Renal cortical epithelial cell (primary cell): ENCODE data around the gene RBM38. TPM values are rescaled to one million over a fixed set of nuclear protein-coding genes. Genes with fewer than 3 reads are reported as not detected.

Experiments
- DNase-seq: peaks from one replicate; pipeline ENCODE4 v3.0.0-alpha.2; 2011; ENCODE audit warnings: low read depth
- total RNA-seq: library from RNA; depleted of rRNA; stranded (reverse); fragments of >200 nt; gene quantifications from 2 replicates; pipeline ENCODE4 v1.2.3, GENCODE V29; 2014

Gene RBM38
- total RNA-seq, 1 donor from 2014 or later = 14.8 TPM

DNA sequence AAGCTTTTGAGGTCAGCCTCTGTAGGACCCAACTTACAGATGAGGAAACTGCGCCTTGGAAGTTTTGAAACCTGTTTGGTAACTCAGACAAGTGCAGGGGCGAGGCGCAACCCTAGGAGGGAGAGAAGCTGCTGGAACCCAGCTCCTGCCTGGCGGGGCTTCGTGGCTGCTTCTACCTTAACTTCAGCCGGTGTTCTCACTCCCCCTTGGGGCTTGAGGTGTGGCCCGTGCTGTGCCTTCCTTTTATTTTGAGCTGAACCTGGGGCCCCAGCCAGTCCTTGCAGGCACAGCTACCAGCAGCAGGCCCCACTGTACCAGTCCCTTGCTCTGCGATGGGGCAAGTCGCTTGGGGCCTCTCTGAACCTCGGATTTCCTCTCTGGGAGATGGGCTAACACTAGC lies 12.0 kb downstream of the RBM38 start:
- DNase-seq = no peak

GRCh38 chr20:57404006-57404405 lies 12.8 kb downstream of the RBM38 start:
- DNase-seq = no peak

DNA sequence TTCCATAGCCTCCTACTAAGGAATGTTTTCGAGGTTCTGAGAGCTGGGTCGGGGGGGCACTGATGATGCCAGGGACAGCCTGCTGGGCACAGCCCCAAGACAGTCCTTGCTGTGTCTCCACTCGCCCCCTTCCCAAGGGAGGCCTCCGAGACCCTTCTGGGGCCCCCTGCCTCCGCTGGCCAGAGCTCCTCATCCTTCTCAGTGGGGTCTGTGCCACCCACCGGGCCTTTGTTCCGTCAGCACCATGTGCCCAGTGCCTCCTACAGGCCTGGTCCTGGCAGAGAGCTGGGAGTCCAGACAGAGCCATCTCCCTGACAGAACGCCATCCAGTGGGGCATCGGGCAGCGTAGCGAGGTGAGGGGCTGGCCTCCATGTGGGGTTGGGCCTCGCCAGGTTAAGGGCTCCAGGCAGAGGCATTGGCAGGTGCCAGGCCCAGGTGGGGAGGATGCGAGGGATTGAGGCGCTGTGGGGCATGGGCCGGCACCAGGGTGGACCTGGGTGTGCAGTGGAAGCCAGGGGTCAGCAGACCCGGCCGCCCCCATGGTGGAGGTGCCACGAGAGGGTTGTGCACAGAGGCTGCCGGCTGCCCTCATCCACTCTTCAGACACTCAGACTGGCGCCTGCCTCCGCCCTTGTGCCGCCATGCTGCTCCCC lies 13.3 kb downstream of the RBM38 start:
- DNase-seq = no peak

DNA sequence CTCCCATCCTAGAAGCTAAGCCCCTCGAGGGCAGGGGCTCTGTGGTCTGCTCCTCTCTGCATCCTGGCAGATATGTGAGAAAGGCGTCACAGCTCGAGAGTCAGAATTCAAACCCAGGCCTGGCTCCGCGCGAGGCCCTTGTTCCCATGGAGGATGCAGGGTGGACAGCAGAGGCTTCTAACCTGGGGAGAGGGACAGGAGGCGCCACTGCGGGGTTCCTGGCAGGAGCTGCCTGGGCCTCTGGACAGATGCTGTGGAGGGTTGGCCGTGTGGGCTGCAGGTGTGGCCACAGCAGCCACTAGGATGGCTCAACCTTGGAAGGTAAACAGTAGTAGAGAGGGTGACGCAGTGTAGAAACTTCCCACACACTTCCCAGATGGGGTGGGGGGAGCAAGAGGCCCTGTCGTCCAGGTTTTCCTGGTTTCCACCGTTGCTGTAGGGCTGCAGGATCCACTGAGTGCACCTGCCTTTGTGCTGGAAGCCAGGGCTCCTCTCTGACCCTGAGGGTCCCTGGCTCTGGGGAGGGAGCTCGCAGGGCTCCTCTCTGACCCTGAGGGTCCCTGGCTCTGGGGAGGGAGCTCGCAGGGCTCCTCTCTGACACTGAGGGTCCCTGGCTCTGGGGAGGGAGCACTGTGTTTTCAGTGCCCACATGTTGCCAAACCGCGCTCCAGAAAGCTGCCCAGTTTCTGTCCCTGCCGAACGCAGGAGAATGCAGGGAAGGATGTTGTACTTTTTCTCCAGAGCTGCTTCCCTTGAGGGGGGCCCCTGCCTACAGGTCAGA lies 14.2 kb downstream of the RBM38 start:
- DNase-seq = no peak

DNA sequence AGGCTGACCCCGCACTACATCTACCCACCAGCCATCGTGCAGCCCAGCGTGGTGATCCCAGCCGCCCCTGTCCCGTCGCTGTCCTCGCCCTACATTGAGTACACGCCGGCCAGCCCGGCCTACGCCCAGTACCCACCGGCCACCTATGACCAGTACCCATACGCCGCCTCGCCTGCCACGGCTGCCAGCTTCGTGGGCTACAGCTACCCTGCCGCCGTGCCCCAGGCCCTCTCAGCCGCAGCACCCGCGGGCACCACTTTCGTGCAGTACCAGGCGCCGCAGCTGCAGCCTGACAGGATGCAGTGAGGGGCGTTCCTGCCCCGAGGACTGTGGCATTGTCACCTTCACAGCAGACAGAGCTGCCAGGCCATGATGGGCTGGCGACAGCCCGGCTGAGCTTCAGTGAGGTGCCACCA lies 16.4 kb downstream of the RBM38 start:
- DNase-seq = no peak

DNA sequence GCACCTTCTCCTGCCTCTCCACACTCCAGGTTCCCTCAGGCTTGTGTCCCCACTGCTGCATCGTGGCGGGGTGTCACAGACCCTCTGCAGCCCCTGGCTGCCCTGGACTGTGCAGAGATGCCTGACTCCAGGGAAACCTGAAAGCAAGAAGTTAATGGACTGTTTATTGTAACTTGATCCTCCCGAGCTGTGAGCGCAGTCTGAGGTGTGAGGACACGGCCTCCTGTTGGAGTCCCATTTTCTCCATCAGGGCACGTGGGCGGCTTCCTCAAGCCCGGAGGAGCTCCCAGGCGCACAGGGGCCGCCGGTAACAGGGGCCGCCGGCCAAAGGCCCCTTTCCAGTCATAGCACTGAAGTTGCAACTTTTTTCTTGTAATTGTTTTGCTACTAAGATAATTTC lies 16.9 kb downstream of the RBM38 start:
- no peak for DNase-seq

DNA sequence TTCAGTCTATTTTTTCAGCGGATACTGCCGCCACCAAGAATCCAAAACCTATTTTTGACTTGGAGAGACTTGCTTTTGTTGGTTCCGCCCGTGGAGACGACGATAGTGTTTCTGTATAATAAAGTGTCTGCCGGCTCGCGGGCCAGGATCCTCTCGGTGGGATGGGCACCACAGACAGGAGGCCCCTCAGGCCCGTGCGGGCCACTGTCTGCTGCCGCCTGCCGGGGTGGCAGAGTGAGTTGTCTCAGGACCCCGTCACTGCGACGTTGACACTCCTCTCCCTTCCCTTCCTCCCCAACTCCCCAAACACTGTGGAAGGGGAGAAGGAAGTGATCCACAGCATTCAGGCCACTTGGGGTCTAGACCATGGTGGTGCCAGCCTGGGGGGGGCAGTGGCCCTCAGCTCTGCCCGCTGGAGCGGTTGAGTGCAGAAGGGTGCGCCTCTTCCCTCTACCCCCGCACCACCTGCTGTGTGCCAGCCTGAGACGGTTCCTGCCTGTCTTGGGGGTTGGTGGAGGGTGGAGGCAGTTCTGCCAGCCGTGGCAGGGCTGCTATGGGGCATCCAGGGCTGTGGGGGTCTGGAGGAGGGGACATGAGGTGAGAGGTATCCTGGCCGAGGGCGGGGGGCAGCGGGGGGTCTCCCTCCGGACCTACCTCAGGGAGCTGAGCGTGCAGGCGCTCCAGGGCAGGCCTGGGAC lies 17.5 kb downstream of the RBM38 start:
- no peak for DNase-seq

- DNase-seq = no peak
Observed at GRCh38 chr20:57409316-57409671, 18.1 kb downstream of the RBM38 start.

- DNase-seq = no peak
Observed at GRCh38 chr20:57409672-57410397, 18.6 kb downstream of the RBM38 start.

- no peak for DNase-seq
Observed at GRCh38 chr20:57410398-57410920, 19.3 kb downstream of the RBM38 start.

DNA sequence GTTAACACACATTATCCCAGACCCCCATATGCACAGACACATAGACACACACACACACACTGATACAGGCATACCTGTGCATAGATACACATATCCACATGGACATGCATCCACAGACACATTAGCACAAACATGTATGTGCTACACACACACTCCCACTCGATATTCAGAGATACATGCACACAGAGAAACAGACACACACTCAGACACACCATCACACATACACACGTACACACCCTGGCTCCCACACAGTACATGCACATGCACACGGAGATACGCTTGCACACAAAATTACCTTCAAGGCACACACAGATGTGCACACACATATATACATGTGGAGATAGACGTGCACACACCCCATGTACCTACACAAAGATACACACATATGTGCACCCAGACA lies 19.7 kb downstream of the RBM38 start:
- DNase-seq = no peak

DNA sequence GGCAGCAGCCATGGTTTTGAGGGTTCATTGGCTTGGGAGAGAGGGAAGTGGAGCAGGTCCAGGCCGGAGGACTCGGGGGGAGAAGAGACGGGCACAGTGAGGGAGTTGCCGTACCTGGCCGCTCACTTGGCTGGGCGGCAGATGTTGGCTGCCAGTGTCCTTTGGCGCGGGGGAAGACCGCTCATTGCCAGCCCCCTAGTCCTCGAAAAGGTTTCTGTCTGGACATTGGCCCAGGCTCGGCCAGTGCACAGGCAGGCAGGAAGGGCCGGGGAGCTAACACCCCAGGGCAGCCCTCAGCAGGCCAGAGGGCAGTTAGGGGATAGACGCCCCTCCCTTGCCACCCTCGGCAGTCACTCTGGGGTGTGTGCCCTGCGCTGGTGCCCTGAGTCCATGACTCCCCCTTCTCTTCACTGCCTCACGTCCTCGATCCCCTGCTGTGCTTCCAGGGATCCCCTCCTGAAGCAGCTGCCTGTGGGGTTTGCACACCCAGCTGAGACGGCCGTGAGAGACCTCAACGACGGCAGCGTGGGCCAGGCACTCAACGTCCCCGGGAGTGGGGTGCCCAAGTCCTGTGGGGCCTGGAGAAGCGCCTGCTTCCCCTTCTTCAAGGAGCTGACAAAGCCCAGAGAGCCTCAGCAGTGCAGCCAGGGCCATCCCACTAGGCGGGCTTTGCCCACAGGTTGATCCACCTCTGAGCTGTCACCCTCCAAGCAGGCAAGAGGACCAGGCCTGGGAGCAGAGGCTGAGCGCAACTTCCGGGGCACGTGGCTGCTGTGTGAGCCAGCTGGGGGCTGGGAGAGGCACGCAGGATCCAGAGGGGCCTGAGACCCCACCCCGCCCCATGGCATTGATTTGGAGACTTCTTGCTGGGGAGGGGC lies 20.4 kb downstream of the RBM38 start:
- no peak for DNase-seq

DNA sequence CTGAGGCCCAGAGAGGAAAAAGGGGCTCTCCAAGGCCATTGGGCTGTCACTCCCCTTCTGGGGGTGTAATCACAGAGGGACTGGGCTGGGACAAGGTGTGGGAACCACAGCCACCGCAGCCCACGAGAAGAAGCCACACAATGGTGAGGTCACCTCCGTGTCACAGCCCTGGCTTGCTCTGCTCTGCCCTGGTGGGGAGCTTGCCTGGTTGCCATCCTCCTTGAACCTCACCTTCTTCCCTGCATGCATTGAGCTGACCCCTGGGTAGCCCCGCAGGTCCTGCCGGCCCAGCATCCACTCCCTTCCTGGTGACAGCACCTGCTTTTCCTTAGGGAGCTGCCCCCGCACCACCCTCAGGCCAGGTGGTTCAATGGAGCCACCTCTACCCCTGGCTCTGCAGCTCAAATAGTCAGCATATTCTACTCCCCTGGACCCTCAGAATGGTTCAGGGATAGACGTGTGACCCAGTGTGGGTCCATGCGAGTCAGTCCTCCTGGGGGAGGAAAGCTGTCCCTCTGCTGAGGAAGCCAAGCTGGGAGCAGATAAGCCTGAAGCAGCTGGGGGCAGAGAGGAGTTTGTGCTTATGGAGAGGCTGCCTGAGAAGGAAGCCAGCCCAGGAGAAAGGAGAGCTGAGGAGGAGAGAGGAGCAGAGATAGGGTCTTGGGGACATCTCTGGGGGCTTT lies 21.3 kb downstream of the RBM38 start:
- no peak for DNase-seq

DNA sequence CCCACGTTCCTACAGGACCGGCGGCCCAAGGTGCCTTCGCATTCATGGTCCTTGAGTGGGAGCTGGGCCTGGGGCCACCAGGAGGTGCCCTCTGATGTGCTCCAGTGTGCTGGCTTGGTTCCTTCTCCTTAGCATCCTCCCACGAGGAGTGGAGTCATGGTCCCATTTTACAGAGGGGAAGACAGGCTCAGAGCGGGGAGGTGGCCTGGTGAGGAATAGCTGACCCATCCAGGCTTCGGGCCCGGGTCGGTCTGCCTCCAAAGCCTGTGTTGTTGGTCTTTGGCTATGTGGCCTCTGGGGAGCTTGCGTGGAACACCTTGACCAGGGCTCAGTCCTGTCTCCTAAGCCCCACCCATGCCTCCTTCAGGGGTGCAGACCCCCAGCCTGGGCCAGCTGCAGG lies 22.8 kb downstream of the RBM38 start:
- no peak for DNase-seq

- no peak for DNase-seq
Observed at GRCh38 chr20:57414867-57415592, 23.8 kb downstream of the RBM38 start.

DNA sequence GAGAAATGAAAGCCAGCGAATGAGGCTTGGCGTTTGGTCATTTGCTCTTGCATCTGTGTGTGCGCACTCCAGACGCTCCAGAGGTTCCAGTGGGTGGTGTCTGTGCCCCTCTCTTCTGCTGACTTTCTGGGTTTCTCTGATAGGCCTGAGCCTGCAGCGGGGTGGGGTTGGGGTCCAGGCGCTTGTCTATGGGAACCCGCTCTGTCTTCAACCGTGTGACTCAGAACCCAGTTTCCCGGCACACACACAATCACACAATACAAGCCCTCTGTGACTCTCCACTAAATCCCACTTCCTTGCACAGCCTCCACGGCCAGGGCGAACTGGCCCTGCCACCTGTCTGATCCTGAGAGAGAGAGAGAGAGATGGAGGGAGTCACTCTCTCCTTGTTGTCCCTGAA lies 24.6 kb downstream of the RBM38 start:
- no peak for DNase-seq

- DNase-seq = no peak
Observed at GRCh38 chr20:57416296-57417022, 25.3 kb downstream of the RBM38 start.

DNA sequence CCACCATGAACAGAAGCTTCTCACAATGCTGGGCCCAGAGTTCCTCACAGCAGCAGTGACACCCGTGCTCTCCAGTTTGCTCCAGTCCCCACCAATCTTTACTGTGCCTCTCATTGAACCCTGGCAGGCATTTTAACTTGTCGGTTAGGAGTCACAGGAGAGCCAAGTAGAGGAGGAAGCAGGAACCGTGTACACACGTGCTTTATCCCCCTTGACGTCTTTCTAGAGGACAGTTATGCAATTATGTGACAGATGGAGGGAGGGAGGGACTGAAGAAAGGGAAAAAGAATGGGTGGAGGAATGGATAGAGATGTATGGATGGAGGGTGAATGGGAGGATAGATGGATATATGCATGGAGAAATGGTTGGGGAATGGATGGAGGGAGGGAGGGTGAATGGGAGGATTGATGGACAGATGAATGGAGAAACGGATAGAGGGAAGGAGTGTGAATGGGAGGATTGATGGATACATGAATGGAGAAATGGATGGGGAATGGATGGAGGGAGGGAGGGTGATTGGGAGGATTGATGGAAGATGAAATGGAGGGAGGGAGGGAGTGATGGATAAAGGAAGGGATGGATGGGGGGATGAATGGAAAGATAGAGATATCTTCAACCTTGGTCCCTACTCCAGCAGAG lies 26.0 kb downstream of the RBM38 start:
- no peak for DNase-seq
